ENCODE measurements around the gene TRMT10A. TPM values are rescaled to one million over a fixed set of nuclear protein-coding genes. Genes with fewer than 3 reads are reported as not detected.
A peak's percentile ranks its signal among the peaks of the same experiment; 100 is the strongest.

Gene TRMT10A
- total RNA-seq, 2 donors from 2014 or later = 6.8 to 10.6 TPM

DNA sequence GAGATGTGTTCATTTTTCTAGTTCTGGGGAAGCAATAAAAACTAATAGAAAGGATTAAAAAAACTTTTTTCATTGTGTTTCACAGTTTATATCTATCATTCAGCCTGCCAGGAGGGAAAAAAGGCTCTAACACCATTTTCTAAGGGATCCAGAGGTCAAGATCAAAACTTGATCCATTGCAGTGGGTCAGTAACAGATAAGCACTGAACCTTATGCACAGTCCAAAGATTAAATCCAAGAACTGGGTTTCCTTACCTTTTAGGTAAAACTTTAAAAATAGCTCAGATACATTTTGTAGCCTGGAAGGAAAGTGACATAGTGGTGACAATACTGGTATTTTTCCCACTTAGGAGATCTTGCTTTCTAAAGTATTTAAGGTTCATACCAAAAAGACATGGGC, 23.5 kb upstream of the TRMT10A start:
- TF ChIP-seq, protein P1, sequence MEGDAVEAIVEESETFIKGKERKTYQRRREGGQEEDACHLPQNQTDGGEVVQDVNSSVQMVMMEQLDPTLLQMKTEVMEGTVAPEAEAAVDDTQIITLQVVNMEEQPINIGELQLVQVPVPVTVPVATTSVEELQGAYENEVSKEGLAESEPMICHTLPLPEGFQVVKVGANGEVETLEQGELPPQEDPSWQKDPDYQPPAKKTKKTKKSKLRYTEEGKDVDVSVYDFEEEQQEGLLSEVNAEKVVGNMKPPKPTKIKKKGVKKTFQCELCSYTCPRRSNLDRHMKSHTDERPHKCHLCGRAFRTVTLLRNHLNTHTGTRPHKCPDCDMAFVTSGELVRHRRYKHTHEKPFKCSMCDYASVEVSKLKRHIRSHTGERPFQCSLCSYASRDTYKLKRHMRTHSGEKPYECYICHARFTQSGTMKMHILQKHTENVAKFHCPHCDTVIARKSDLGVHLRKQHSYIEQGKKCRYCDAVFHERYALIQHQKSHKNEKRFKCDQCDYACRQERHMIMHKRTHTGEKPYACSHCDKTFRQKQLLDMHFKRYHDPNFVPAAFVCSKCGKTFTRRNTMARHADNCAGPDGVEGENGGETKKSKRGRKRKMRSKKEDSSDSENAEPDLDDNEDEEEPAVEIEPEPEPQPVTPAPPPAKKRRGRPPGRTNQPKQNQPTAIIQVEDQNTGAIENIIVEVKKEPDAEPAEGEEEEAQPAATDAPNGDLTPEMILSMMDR (IDR thresholded peaks at IDR 0.05) = no peak
- intact Hi-C loops (cut with DNase I) = no loop called here
- DNase-seq = no peak
- Histone ChIP-seq H3K9ac (ENCODE audit: low read depth in 2 of 2, low read length in 2 of 2) (no peak overlapping the region), H3K27ac (peak overlapping the region; percentile 15), H3K27me3 (no peaks in the 10 kb centered on the region), H3K4me3 (no peak overlapping the region), H3K9me3 (no peaks in the 10 kb centered on the region), H3K36me3 (no peaks in the 10 kb centered on the region), H3K4me1 (no peaks in the 10 kb centered on the region)

DNA sequence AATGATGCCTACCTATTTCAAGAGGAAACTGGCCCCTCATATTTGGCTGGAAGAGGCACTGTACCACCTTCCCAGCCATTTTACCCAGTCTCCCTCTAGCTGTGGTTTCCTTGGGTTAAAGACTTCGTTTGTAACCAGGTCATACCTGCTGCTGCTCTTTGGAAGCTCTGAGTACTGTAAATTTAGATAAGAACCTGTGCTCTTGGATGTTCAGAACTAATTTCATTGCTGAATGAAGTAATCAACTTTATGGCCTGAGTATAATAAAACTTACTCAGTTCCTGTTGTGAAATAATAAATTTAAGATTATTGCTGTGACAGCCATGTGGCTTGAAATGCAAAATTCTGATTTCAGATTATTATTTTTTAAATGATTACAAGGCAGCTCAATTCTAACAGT, 23.0 kb upstream of the TRMT10A start:
- H3K4me1 ChIP-seq = no peaks in the 10 kb centered on the region
- intact Hi-C loops (cut with DNase I) = no loop called here

DNA sequence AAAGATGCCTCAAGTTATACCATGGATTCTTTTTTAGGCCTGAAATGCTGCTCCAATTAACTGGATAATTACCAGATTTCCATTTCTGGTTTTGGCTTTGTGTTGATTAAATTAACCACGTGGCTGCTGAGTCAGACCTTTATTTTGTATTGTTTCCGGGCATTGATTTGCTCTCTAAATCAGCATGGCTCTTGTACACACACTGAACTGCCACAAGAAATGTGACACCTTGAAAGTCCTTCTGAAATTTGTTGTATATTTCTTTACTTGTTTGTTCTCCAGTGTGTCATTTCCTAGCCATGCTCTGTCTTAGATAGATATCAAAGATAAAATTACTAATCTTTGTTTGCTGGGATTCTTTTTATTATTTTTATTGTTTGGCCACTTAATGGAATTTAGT, 22.5 kb upstream of the TRMT10A start:
- TF ChIP-seq, protein P1 (IDR thresholded peaks at IDR 0.05) = no peak
- no peak overlapping the region for H3K4me3 ChIP-seq

More for the DNA sequence above, 23.0 kb upstream of the TRMT10A start:
- Histone ChIP-seq H3K9ac (ENCODE audit: low read depth in 2 of 2, low read length in 2 of 2) (no peak overlapping the region), H3K36me3 (no peaks in the 10 kb centered on the region), H3K4me3 (no peak overlapping the region), H3K27me3 (no peaks in the 10 kb centered on the region), H3K9me3 (no peaks in the 10 kb centered on the region), H3K27ac (peak overlapping the region; percentile 8)
- no peak for DNase-seq
- TF ChIP-seq, protein P1 (IDR thresholded peaks at IDR 0.05) = no peak

DNA sequence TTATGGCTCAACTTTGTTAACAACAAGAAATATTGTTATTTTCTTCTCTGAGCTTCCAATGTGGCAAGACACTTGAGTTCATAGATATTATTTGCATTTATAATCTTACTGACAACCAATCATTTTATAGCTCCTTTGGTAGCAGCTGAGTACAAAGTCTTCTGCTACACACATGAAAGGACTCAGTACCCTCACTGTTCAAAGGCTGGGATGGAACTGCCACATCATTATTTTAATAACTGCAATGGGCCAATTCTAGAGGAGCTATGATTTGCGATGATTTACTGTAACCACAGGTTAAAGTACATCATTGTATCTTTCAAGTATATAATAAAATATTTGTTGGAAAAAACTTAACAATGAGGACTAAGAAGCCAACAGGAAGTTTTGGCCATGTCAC, 21.7 kb upstream of the TRMT10A start:
- Histone ChIP-seq H3K9ac (ENCODE audit: low read depth in 2 of 2, low read length in 2 of 2) (no peak overlapping the region), H3K36me3 (no peaks in the 10 kb centered on the region), H3K9me3 (no peaks in the 10 kb centered on the region), H3K4me3 (no peak overlapping the region), H3K4me1 (no peaks in the 10 kb centered on the region), H3K27me3 (no peaks in the 10 kb centered on the region), H3K27ac (no peak overlapping the region)
- no peak for DNase-seq
- TF ChIP-seq, protein P1 (IDR thresholded peaks at IDR 0.05) = no peak
- intact Hi-C loops (cut with DNase I) = no loop called here

More for the DNA sequence above, 22.5 kb upstream of the TRMT10A start:
- no peaks in the 10 kb centered on the region for H3K27me3 ChIP-seq
- intact Hi-C loops (cut with DNase I) = no loop called here
- peak overlapping the region; percentile 8 for H3K27ac ChIP-seq
- H3K4me1 ChIP-seq = no peaks in the 10 kb centered on the region
- H3K9me3 ChIP-seq = no peaks in the 10 kb centered on the region
- no peak overlapping the region for H3K9ac ChIP-seq (ENCODE audit: low read depth in 2 of 2, low read length in 2 of 2)
- H3K36me3 ChIP-seq = no peaks in the 10 kb centered on the region
- no peak for DNase-seq

DNA sequence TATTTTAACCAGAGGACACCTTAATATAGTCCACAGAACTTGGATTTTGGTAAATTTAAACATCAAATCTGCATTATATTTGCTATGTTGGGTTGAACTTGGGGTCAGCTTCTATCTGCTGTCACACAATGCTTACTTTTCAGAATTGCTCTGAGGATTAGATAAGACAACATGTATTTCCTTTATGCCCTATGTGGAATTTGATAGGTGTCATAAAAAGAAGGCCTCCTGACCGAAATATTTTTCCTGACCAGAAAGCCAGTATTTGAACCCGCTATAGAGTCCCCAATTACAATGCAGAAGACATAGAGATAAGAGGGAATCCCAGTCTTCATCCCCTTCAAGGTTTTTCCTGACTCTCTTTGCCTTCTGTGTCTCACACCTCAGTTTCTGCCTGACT, 14.9 kb upstream of the TRMT10A start:
- Histone ChIP-seq H3K4me3 (no peak overlapping the region), H3K27me3 (no peaks in the 10 kb centered on the region), H3K4me1 (peaks cover 3% of the 10 kb centered on the region), H3K27ac (no peak overlapping the region), H3K9me3 (no peaks in the 10 kb centered on the region), H3K36me3 (no peaks in the 10 kb centered on the region), H3K9ac (ENCODE audit: low read depth in 2 of 2, low read length in 2 of 2) (no peak overlapping the region)
- intact Hi-C loops (cut with DNase I) = no loop called here
- TF ChIP-seq, protein P1 (IDR thresholded peaks at IDR 0.05) = no peak
- no peak for DNase-seq

All from colonic mucosa (tissue), 4 donors.